Raji (cell line): ENCODE results near the gene NBEAL1.

Experiments
- POLR2A ChIP-seq: IDR thresholded peaks from 2 replicates; pipeline ENCODE4 v1.6.1; 2011; ENCODE audit warnings: low read depth, low read length, control low read depth; ENCODE audit not compliant: insufficient read depth

NBEAL1 gene

GRCh38 chr2:203080447-203081045, 65.9 kb downstream of the NBEAL1 start:
- no peak for TF ChIP-seq POLR2A

- TF ChIP-seq POLR2A, result no peak
Measured at GRCh38 chr2:203083328-203083727, 68.7 kb downstream of the NBEAL1 start.

- TF ChIP-seq POLR2A, result no peak
Measured at GRCh38 chr2:203097735-203098134, 83.1 kb downstream of the NBEAL1 start.

GRCh38 chr2:203104273-203104672, 89.6 kb downstream of the NBEAL1 start:
- TF ChIP-seq POLR2A, result no peak

GRCh38 chr2:203105996-203106395, 91.3 kb downstream of the NBEAL1 start:
- no peak for TF ChIP-seq POLR2A

GRCh38 chr2:203112342-203112741, 97.7 kb downstream of the NBEAL1 start:
- TF ChIP-seq POLR2A, result no peak

- TF ChIP-seq POLR2A, result no peak
Measured at GRCh38 chr2:203122317-203122986, 107.8 kb downstream of the NBEAL1 start.

GRCh38 chr2:203126996-203127395, 112.3 kb downstream of the NBEAL1 start:
- no peak for TF ChIP-seq POLR2A

- TF ChIP-seq POLR2A, result no peak
Measured at GRCh38 chr2:203135105-203135504, 120.4 kb downstream of the NBEAL1 start.

GRCh38 chr2:203143391-203143790, 128.7 kb downstream of the NBEAL1 start:
- TF ChIP-seq POLR2A, result no peak

GRCh38 chr2:203149194-203149593, 134.5 kb downstream of the NBEAL1 start:
- no peak for TF ChIP-seq POLR2A

GRCh38 chr2:203155406-203155805, 140.7 kb downstream of the NBEAL1 start:
- TF ChIP-seq POLR2A, result no peak

- TF ChIP-seq POLR2A, result no peak
Measured at GRCh38 chr2:203164311-203164935, 149.7 kb downstream of the NBEAL1 start.

- TF ChIP-seq POLR2A, result no peak
Measured at GRCh38 chr2:203167751-203168150, 153.1 kb downstream of the NBEAL1 start.

GRCh38 chr2:203170502-203170901, 155.8 kb downstream of the NBEAL1 start:
- no peak for TF ChIP-seq POLR2A

- no peak for TF ChIP-seq POLR2A
Measured at GRCh38 chr2:203175371-203175770, 160.7 kb downstream of the NBEAL1 start.
